Hepatocyte (in vitro differentiated cells): ENCODE data around the gene ZNRF1.

Experiments used
- EZH2 ChIP-seq: fragments of 200-600 bp; sonication (generic); IDR thresholded peaks from 2 replicates; pipeline ENCODE4 v1.6.1; 2016; ENCODE audit warnings: antibody characterized with exemption, mild to moderate bottlenecking, borderline replicate concordance
- EZH2phosphoT487 ChIP-seq: fragments of 200-600 bp; sonication (generic); IDR thresholded peaks from one replicate; pipeline ENCODE4 v1.6.1; 2018; ENCODE audit warnings: antibody characterized with exemption, mild to moderate bottlenecking, low read depth, moderate library complexity; ENCODE audit not compliant: unreplicated experiment, severe bottlenecking
- TF ChIP-seq, protein P1 (sequence below): fragments of 200-600 bp; sonication (generic); IDR thresholded peaks from 2 replicates; pipeline ENCODE4 v1.5.1; 2016; ENCODE audit warnings: antibody characterized with exemption, mild to moderate bottlenecking; ENCODE audit not compliant: poor library complexity

DNA sequence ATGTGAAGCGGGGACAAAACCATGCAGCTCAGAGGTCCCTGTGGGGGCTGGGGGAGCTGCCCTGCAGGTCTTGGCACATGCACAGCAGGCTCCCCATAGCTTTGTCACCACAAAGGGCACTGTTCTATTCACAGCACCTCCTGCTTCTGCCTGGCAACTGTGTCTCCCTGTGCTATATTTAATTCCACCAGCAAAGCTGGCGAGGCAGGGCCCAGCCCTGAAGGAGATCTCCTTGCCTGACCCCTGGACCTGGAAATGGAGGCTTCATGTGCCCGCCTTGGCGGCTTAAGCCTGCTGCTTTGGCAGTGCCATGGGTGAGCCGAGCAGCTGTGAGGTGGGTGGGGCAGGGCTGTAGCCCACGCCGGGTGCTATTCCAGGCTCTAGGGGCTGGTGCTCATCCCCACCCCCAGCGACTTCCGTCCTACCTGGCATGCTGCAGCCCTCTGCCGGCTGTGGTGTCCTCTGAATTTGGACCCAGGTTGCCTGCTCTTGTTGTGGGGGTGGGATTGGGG is 111.0 kb downstream of the ZNRF1 start:
- TF ChIP-seq, protein P1, sequence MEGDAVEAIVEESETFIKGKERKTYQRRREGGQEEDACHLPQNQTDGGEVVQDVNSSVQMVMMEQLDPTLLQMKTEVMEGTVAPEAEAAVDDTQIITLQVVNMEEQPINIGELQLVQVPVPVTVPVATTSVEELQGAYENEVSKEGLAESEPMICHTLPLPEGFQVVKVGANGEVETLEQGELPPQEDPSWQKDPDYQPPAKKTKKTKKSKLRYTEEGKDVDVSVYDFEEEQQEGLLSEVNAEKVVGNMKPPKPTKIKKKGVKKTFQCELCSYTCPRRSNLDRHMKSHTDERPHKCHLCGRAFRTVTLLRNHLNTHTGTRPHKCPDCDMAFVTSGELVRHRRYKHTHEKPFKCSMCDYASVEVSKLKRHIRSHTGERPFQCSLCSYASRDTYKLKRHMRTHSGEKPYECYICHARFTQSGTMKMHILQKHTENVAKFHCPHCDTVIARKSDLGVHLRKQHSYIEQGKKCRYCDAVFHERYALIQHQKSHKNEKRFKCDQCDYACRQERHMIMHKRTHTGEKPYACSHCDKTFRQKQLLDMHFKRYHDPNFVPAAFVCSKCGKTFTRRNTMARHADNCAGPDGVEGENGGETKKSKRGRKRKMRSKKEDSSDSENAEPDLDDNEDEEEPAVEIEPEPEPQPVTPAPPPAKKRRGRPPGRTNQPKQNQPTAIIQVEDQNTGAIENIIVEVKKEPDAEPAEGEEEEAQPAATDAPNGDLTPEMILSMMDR: no peak
- no peak for TF ChIP-seq EZH2phosphoT487
- no peak for TF ChIP-seq EZH2
